H1 (cell line): ENCODE results near the gene GRK3. TPM values are rescaled to one million over a fixed set of nuclear protein-coding genes. Genes with fewer than 3 reads are reported as not detected.

Experiments used
- CTCF ChIA-PET: fragments of 300-600 bp; sonication (Branson Sonifier 250); formaldehyde crosslinking; loops from one replicate; lab custom pipeline; 2021; ENCODE audit not compliant: partially characterized antibody; lab: Charles Lee
- POLR2A ChIA-PET: fragments of 300-600 bp; sonication (Branson Sonifier 250); formaldehyde crosslinking; loops from one replicate; lab custom pipeline; 2021; ENCODE audit warnings: inconsistent platforms; ENCODE audit not compliant: partially characterized antibody; lab: Charles Lee
- DNase-seq, 2 experiments: peaks; one replicate each; pipeline versions ENCODE4 v3.0.0 to v3.0.0-alpha.2; 2010 to 2022; ENCODE audit warnings: low spot score in 2 of 2, low read depth in 1 of 2, mixed read lengths in 1 of 2
- FAIRE-seq: peaks from 2 replicates; lab custom pipeline; 2011; peaks lifted over from hg19 to GRCh38; lab: Jason Lieb, UNC
- H2AFZ ChIP-seq: 2 replicates; pipeline ENCODE4 v1.8.1; 2012; ENCODE audit warnings: low read length, inconsistent platforms
- H2AK5ac ChIP-seq: 2 replicates; pipeline ENCODE4 v1.6.1; 2013; ENCODE audit warnings: low read depth, low read length
- H2BK120ac ChIP-seq: replicated peaks from 2 replicates; pipeline ENCODE3; 2013; ENCODE audit warnings: low read depth, low read length, inconsistent platforms
- H2BK12ac ChIP-seq: 2 replicates; pipeline ENCODE4 v1.6.1; 2013; ENCODE audit warnings: low read depth, low read length
- H2BK15ac ChIP-seq: 2 replicates; pipeline ENCODE4 v1.6.1; 2013; ENCODE audit warnings: low read length
- H2BK20ac ChIP-seq: 2 replicates; pipeline ENCODE4 v1.6.1; 2013; ENCODE audit warnings: low read length
- H2BK5ac ChIP-seq: 2 replicates; pipeline ENCODE4 v1.6.1; 2013; ENCODE audit warnings: low read depth, low read length
- H3K14ac ChIP-seq: 2 replicates; pipeline ENCODE4 v1.6.1; 2013; ENCODE audit warnings: inconsistent platforms; ENCODE audit not compliant: insufficient read length
- H3K18ac ChIP-seq: 2 replicates; pipeline ENCODE4 v1.6.1; 2013; ENCODE audit warnings: low read length; ENCODE audit errors: extremely low read depth
- H3K23ac ChIP-seq: 2 replicates; pipeline ENCODE4 v1.6.1; 2013; ENCODE audit warnings: inconsistent platforms; ENCODE audit not compliant: insufficient read length
- H3K23me2 ChIP-seq: 2 replicates; pipeline ENCODE4 v1.6.1; 2013; ENCODE audit warnings: low read depth, low read length
- H3K27ac ChIP-seq: 2 replicates; pipeline ENCODE4 v1.6.1; 2011; ENCODE audit warnings: low read depth, low read length, inconsistent platforms
- H3K27me3 ChIP-seq, 4 experiments: replicated peaks in 1 of 4; 1 replicate in 1 of 4; 2 replicates in 3 of 4; pipeline versions ENCODE4 v1.6.1 to v1.8.1; 2011 to 2013; ENCODE audit warnings: low read length in 3 of 4, mild to moderate bottlenecking in 3 of 4, inconsistent platforms in 2 of 4, mixed read lengths in 2 of 4, moderate library complexity in 1 of 4; ENCODE audit not compliant: control insufficient read depth in 3 of 4, insufficient read depth in 3 of 4; ENCODE audit errors: extremely low read depth in 1 of 4
- H3K36me3 ChIP-seq, 4 experiments: 2 replicates each; pipeline versions ENCODE4 v1.6.1 to v1.8.1; 2011 to 2013; ENCODE audit warnings: mild to moderate bottlenecking in 4 of 4, low read length in 3 of 4, moderate library complexity in 2 of 4, control low read depth in 1 of 4, inconsistent platforms in 1 of 4; ENCODE audit not compliant: insufficient read depth in 4 of 4, control insufficient read depth in 2 of 4
- H3K4ac ChIP-seq: replicated peaks from 2 replicates; pipeline ENCODE3; 2013; ENCODE audit warnings: low read length, low read depth, mixed read lengths, inconsistent platforms; ENCODE audit not compliant: insufficient read length
- H3K4me1 ChIP-seq, 4 experiments: replicated peaks in 1 of 4; 1 replicate in 1 of 4; 2 replicates in 3 of 4; pipeline versions ENCODE4 v1.6.1 to v1.8.1; 2011 to 2013; ENCODE audit warnings: low read length in 3 of 4, inconsistent platforms in 2 of 4, mixed read lengths in 1 of 4; ENCODE audit not compliant: insufficient read depth in 4 of 4, control insufficient read depth in 3 of 4
- H3K4me2 ChIP-seq, 2 experiments: 2 replicates each; pipeline versions ENCODE4 v1.6.1 to v1.8.1; 2011 to 2013; ENCODE audit warnings: low read depth in 2 of 2, low read length in 2 of 2, control low read depth in 1 of 2, inconsistent platforms in 1 of 2, mild to moderate bottlenecking in 1 of 2; ENCODE audit not compliant: insufficient read depth in 1 of 2
- H3K4me3 ChIP-seq, 4 experiments: fragments of 200-600, 300-600 bp in 1 of 4; sonication (generic), shearing (Covaris generic), sonication (Bioruptor Twin) in 1 of 4; 2 replicates each; pipeline versions ENCODE4 v1.5.1 to v1.8.1; 2011 to 2016; ENCODE audit warnings: low read length in 4 of 4, low read depth in 3 of 4, control low read depth in 2 of 4, inconsistent platforms in 2 of 4, mild to moderate bottlenecking in 2 of 4, mixed read lengths in 1 of 4, moderate library complexity in 1 of 4; ENCODE audit not compliant: insufficient read depth in 2 of 4; ENCODE audit errors: extremely low read depth in 1 of 4
- H3K56ac ChIP-seq: replicated peaks from 2 replicates; pipeline ENCODE3; 2013; ENCODE audit warnings: low read depth, mild to moderate bottlenecking, mixed read lengths, low read length, inconsistent platforms; ENCODE audit not compliant: insufficient read length
- H3K79me1 ChIP-seq: 2 replicates; pipeline ENCODE4 v1.6.1; 2013; ENCODE audit warnings: low read depth, low read length, control low read depth
- H3K79me2 ChIP-seq, 2 experiments: 2 replicates each; pipeline versions ENCODE4 v1.6.1 to v1.8.1; 2012 to 2013; ENCODE audit warnings: low read length in 2 of 2, mild to moderate bottlenecking in 2 of 2, inconsistent platforms in 1 of 2; ENCODE audit not compliant: insufficient read depth in 2 of 2, control insufficient read depth in 1 of 2
- H3K9ac ChIP-seq, 4 experiments: replicated peaks in 1 of 4; 1 replicate in 1 of 4; 2 replicates in 3 of 4; pipeline versions ENCODE4 v1.6.1 to v1.8.1; 2011 to 2013; ENCODE audit warnings: low read depth in 3 of 4, low read length in 3 of 4, control low read depth in 2 of 4, mild to moderate bottlenecking in 2 of 4, moderate library complexity in 2 of 4, inconsistent platforms in 1 of 4; ENCODE audit errors: extremely low read depth in 1 of 4
- H3K9me3 ChIP-seq, 2 experiments: 2 replicates each; pipeline versions ENCODE4 v1.6.1 to v1.8.1; 2012 to 2013; ENCODE audit warnings: mild to moderate bottlenecking in 2 of 2, moderate library complexity in 2 of 2, control low read depth in 1 of 2, inconsistent platforms in 1 of 2, low read depth in 1 of 2, low read length in 1 of 2, mixed read lengths in 1 of 2; ENCODE audit not compliant: insufficient read depth in 2 of 2
- H4K20me1 ChIP-seq, 2 experiments: replicated peaks in 1 of 2; 2 replicates each; pipeline versions ENCODE3 to v1.8.1; 2011 to 2013; ENCODE audit warnings: inconsistent platforms in 2 of 2, low read length in 2 of 2, mild to moderate bottlenecking in 1 of 2; ENCODE audit not compliant: insufficient read depth in 2 of 2, control insufficient read depth in 1 of 2
- H4K5ac ChIP-seq: 2 replicates; pipeline ENCODE4 v1.6.1; 2013; ENCODE audit warnings: low read length, low read depth, mixed read lengths, inconsistent platforms; ENCODE audit not compliant: insufficient read length
- H4K8ac ChIP-seq: 2 replicates; pipeline ENCODE4 v1.8.0; 2013; ENCODE audit warnings: mild to moderate bottlenecking, moderate library complexity, low read length, inconsistent platforms; ENCODE audit not compliant: insufficient read depth; ENCODE audit errors: extremely low read depth
- H4K91ac ChIP-seq: replicated peaks from 2 replicates; pipeline ENCODE3; 2013; ENCODE audit warnings: low read length, mixed read lengths, inconsistent platforms; ENCODE audit not compliant: insufficient read length
- ASH2L ChIP-seq: fragments of 200-600, 300-600 bp; sonication (generic); IDR thresholded peaks from one replicate; pipeline ENCODE4 v1.7.1; 2017; ENCODE audit warnings: low read length
- BACH1 ChIP-seq: IDR thresholded peaks from 2 replicates; pipeline ENCODE4 v1.6.1; 2012; ENCODE audit warnings: low read length, improper control_type of control experiment
- CEBPB ChIP-seq: IDR thresholded peaks from 2 replicates; pipeline ENCODE4 v1.6.1; 2012; ENCODE audit warnings: low read depth, low read length
- EGR1 ChIP-seq: IDR thresholded peaks from 2 replicates; pipeline ENCODE4 v1.6.1; 2011; ENCODE audit warnings: low read depth, low read length, borderline replicate concordance
- EZH2 ChIP-seq: fragments of 200-600 bp; sonication (generic); IDR thresholded peaks from 2 replicates; pipeline ENCODE4 v1.7.1; 2012; ENCODE audit warnings: low read depth, mild to moderate bottlenecking, moderate library complexity, low read length, inconsistent platforms; ENCODE audit not compliant: severe bottlenecking
- KDM4A ChIP-seq: IDR thresholded peaks from one replicate; pipeline ENCODE4 v1.7.1; 2012; ENCODE audit warnings: low read depth, mild to moderate bottlenecking, moderate library complexity, low read length, inconsistent platforms; ENCODE audit not compliant: severe bottlenecking
- RAD21 ChIP-seq, 2 experiments: IDR thresholded peaks in 1 of 2; conservative IDR thresholded peaks in 1 of 2; 2 replicates each; pipeline ENCODE4 v1.6.1; 2011; ENCODE audit warnings: low read depth in 2 of 2, low read length in 2 of 2, improper control_type of control experiment in 1 of 2, inconsistent platforms in 1 of 2, mild to moderate bottlenecking in 1 of 2, moderate library complexity in 1 of 2
- SAP30 ChIP-seq: fragments of 300-600 bp; sonication (generic); IDR thresholded peaks from 2 replicates; pipeline ENCODE4 v1.7.1; 2012; ENCODE audit warnings: low read length, moderate library complexity, mild to moderate bottlenecking, inconsistent platforms; ENCODE audit not compliant: insufficient read depth, insufficient replicate concordance
- SP2 ChIP-seq: IDR thresholded peaks from 2 replicates; pipeline ENCODE4 v1.6.1; 2012; ENCODE audit warnings: mild to moderate bottlenecking, low read length, inconsistent platforms
- SRF ChIP-seq: IDR thresholded peaks from 2 replicates; pipeline ENCODE4 v1.6.1; 2011; ENCODE audit warnings: mild to moderate bottlenecking, low read depth, low read length, moderate library complexity
- TAF7 ChIP-seq: optimal IDR thresholded peaks from 2 replicates; pipeline ENCODE3; 2011; ENCODE audit warnings: low read depth, mild to moderate bottlenecking, inconsistent platforms, low read length, moderate library complexity, borderline replicate concordance
- WGBS, 2 experiments: shearing (Covaris generic) in 1 of 2; methylation state at CpG; one replicate each; pipeline versions ENCODE4 v1.1.6 to v1.1.7; 2013 to 2015; ENCODE audit warnings: low lambda C conversion rate in 2 of 2, mixed read lengths in 2 of 2, inconsistent platforms in 1 of 2, low coverage in 1 of 2, missing lambda C conversion rate in 1 of 2; ENCODE audit not compliant: insufficient replicate concordance in 2 of 2, insufficient coverage in 1 of 2, insufficient read length in 1 of 2; ENCODE audit errors: extremely low coverage in 1 of 2, missing lambda C conversion rate in 1 of 2; 5-methylcytosine and 5-hydroxymethylcytosine counted together
- polyA plus RNA-seq, 7 experiments: library from polyadenylated mRNA; depleted of rRNA in 3 of 7; stranded (reverse) in 5 of 7; unstranded in 2 of 7; fragments of >200 nt in 5 of 7; fragments of 200-250 nt in 2 of 7; gene quantifications; 1 replicate in 5 of 7; 2 replicates in 1 of 7; 4 replicates in 1 of 7; pipeline versions ENCODE4 v1.2.1 to v1.2.3, GENCODE V29; 2011 to 2013; ENCODE audit warnings: missing spikeins in 2 of 7, mixed read lengths in 2 of 7
- total RNA-seq: library from RNA; stranded (reverse); fragmentation: NEBNext Ultra II Directional; extraction: Animal tissue kit (Norgen Biotek cat#: 25700); gene quantifications from 2 replicates; pipeline ENCODE4 v1.2.1, GENCODE V29; 2021
- TF ChIP-seq, protein P1 (sequence below): IDR thresholded peaks from 2 replicates; pipeline ENCODE4 v1.6.1; 2012; ENCODE audit warnings: low read length, inconsistent platforms

The GRK3 gene
- total and polyA plus RNA-seq, 2 of the 8 experiments (the other 6 are each of a cell fraction or from before 2014, with no cell fraction given) = 7.5 to 35.3 TPM

DNA sequence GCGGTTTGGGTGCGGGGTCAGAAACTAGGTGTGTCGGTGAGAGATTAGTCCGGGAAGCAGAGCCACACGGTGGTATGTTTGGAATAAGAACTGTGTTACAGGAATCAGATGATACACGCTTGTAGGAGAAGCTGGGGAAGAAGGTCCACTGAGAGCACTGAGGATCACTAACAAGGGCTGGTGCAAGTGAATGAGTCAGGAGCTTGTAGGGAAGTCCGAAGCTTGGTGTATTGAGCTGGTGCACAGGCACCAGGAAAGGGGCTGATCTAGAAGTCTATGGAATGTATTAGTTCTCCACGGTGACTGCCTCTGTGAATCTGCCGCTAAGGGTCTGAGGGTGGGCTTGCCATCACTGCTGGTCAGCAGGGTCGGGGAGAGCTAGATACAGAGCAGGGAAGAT lies 18.8 kb upstream of the GRK3 start:
- Histone ChIP-seq H3K9ac (no peak overlapping the region), H3K79me1 (no peaks in the 10 kb centered on the region), H3K36me3 (no peaks in the 10 kb centered on the region; a peak in 1 of 8 replicates), H3K4me2 (no peak overlapping the region), H3K4me1 (peaks cover 0 to 5% (median 2%) of the 10 kb centered on the region in 4 experiments; a peak in 3 of 7 replicates), H4K8ac (no peak overlapping the region), H3K27me3 (no peaks in the 10 kb centered on the region; a peak in 1 of 7 replicates), H3K4ac (no peak overlapping the region), H2BK120ac (no peak overlapping the region), H2AK5ac (no peak overlapping the region), H2BK20ac (no peak overlapping the region)
- DNase-seq = no peak
- WGBS, 2 experiments = 84% methylated on average over 10 of the region's 10 CpGs; no CpG with 5 or more reads in 1 of the 2 experiments
- POLR2A ChIA-PET = no interaction called here
- TF ChIP-seq ASH2L (no peak), SAP30 (no peak), CEBPB (no peak), BACH1 (no peak), TAF7 (no peak), EZH2 (no peak), EGR1 (no peak), RAD21 (IDR thresholded peaks at IDR 0.05 in 1 of 2, conservative IDR thresholded peaks at IDR 0.05 in 1 of 2; ENCODE audit: low read depth in 2 of 2, low read length in 2 of 2) (no peak), SP2 (no peak), SRF (no peak), KDM4A (no peak)
- TF ChIP-seq, protein P1, sequence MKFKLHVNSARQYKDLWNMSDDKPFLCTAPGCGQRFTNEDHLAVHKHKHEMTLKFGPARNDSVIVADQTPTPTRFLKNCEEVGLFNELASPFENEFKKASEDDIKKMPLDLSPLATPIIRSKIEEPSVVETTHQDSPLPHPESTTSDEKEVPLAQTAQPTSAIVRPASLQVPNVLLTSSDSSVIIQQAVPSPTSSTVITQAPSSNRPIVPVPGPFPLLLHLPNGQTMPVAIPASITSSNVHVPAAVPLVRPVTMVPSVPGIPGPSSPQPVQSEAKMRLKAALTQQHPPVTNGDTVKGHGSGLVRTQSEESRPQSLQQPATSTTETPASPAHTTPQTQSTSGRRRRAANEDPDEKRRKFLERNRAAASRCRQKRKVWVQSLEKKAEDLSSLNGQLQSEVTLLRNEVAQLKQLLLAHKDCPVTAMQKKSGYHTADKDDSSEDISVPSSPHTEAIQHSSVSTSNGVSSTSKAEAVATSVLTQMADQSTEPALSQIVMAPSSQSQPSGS = no peak
- TF ChIP-seq, all 59 proteins: peak for 0
- H2BK15ac ChIP-seq = no peak overlapping the region
- H3K23me2 ChIP-seq = no peaks in the 10 kb centered on the region; the same call in 1 of the 2 replicates
- H3K9me3 ChIP-seq = peaks cover under 1% of the 10 kb centered on the region in 2 experiments; a peak in 3 of 4 replicates
- FAIRE-seq = no peak
- H3K4me3 ChIP-seq = no peak overlapping the region
- no peak overlapping the region for H2AFZ ChIP-seq
- H3K27ac ChIP-seq = no peak overlapping the region
- H4K91ac ChIP-seq = no peak overlapping the region
- no peak overlapping the region for H2BK5ac ChIP-seq
- CTCF ChIA-PET = interaction anchor here (0.5 to 1.5 kb wide), 5 partner anchors 8 to 227 kb away, joined by 3 to 8 read pairs (median 3); no protein-coding TSS in a partner anchor
- no peak overlapping the region for H3K14ac ChIP-seq
- no peaks in the 10 kb centered on the region for H3K79me2 ChIP-seq
- H4K5ac ChIP-seq = no peak overlapping the region
- H4K20me1 ChIP-seq = no peaks in the 10 kb centered on the region
- H3K23ac ChIP-seq = no peak overlapping the region
- no peak overlapping the region for H3K18ac ChIP-seq
- no peak overlapping the region for H3K56ac ChIP-seq
- no peak overlapping the region for H2BK12ac ChIP-seq
